K562 (cell line): ENCODE measurements around the gene IMMP1L. TPM values are rescaled to one million over a fixed set of nuclear protein-coding genes. Genes with fewer than 3 reads are reported as not detected.

ENCODE experiments used
- ATF3 ChIP-seq, 2 experiments: fragments of 450-650 bp in 1 of 2; sonication (generic) in 1 of 2; formaldehyde crosslinking in 1 of 2; IDR thresholded peaks in 1 of 2; conservative IDR thresholded peaks in 1 of 2; 2 replicates each; pipeline versions ENCODE4 v1.6.1 to v1.8.1; 2016 to 2023; ENCODE audit warnings: mild to moderate bottlenecking in 2 of 2, moderate library complexity in 2 of 2, inconsistent platforms in 1 of 2, missing genetic modification reagents in 1 of 2
- BMI1 ChIP-seq: fragments of 150-350 bp; IDR thresholded peaks from 2 replicates; pipeline ENCODE4 v1.6.1; 2014; ENCODE audit warnings: low read length
- CBFB ChIP-seq: sonication (generic); formaldehyde crosslinking; IDR thresholded peaks from 2 replicates; pipeline ENCODE4 v1.4.0; 2020; ENCODE audit warnings: mild to moderate bottlenecking, missing genetic modification reagents
- MXD1 ChIP-seq: fragments of 250-450 bp; sonication (Bioruptor Pico); IDR thresholded peaks from 2 replicates; pipeline ENCODE4 v1.8.0; 2021; ENCODE audit warnings: borderline replicate concordance, mild to moderate bottlenecking, moderate library complexity; ENCODE audit not compliant: poor library complexity, severe bottlenecking
- NCOA4 ChIP-seq: fragments of 450-650 bp; IDR thresholded peaks from 2 replicates; pipeline ENCODE4 v1.6.1; 2018; ENCODE audit warnings: mild to moderate bottlenecking; ENCODE audit not compliant: partially characterized antibody
- SRSF1 ChIP-seq: fragments of 200-400 bp; formaldehyde crosslinking; IDR thresholded peaks from 2 replicates; pipeline ENCODE4 v1.6.1; 2017; ENCODE audit warnings: mild to moderate bottlenecking, low read depth, low read length, moderate library complexity
- TAF9B ChIP-seq: fragments of 450-650 bp; IDR thresholded peaks from 2 replicates; pipeline ENCODE4 v1.6.1; 2018; ENCODE audit warnings: mild to moderate bottlenecking; ENCODE audit not compliant: partially characterized antibody
- ZBTB7A ChIP-seq: IDR thresholded peaks from 2 replicates; pipeline ENCODE4 v1.6.1; 2011; ENCODE audit warnings: low read depth, mild to moderate bottlenecking, low read length, moderate library complexity, borderline replicate concordance; ENCODE audit not compliant: control insufficient read depth
- ZNF639 ChIP-seq, 2 experiments: fragments of 200-800 bp in 1 of 2; sonication (Bioruptor generic) in 1 of 2; sonication (generic) in 1 of 2; formaldehyde crosslinking in 1 of 2; IDR thresholded peaks in 1 of 2; conservative IDR thresholded peaks in 1 of 2; 2 replicates each; pipeline versions ENCODE4 v1.5.0 to v1.6.1; 2016 to 2020; ENCODE audit warnings: missing compliant biosample characterization in 1 of 2, missing genetic modification characterization in 1 of 2, missing genetic modification reagents in 1 of 2
- ZNF785 ChIP-seq: fragments of 250-450 bp; sonication (Bioruptor Pico); IDR thresholded peaks from 2 replicates; pipeline ENCODE4 v1.4.0; 2020; ENCODE audit warnings: mild to moderate bottlenecking
- ZSCAN29 ChIP-seq: fragments of 450-650 bp; IDR thresholded peaks from 2 replicates; pipeline ENCODE4 v1.6.1; 2017
- polyA plus RNA-seq, 8 experiments: library from polyadenylated mRNA; depleted of rRNA in 4 of 8; stranded (reverse) in 5 of 8; unstranded in 3 of 8; fragments of >200 nt; fragmentation: Nextera tagmentation in 2 of 8; fragmentation: Illumina TruSeq in 1 of 8; extraction: Ambion mirVana in 2 of 8; extraction: Trizol in 1 of 8; gene quantifications; 2 replicates each; pipeline versions ENCODE4 v1.2.1 to v1.2.3, GENCODE V29; 2011 to 2014; ENCODE audit warnings: inconsistent platforms in 1 of 8, missing spikeins in 1 of 8
- total RNA-seq, 7 experiments: library from RNA; depleted of rRNA in 6 of 7; stranded (reverse); fragments of >200 nt in 6 of 7; fragmentation: Illumina TruSeq in 2 of 7; extraction: Trizol in 2 of 7; gene quantifications; 2 replicates each; pipeline versions ENCODE4 v1.2.1 to v1.2.3, GENCODE V29; 2011 to 2021; ENCODE audit warnings: low replicate concordance in 1 of 7

Gene IMMP1L
- total and polyA plus RNA-seq, 9 of the 15 experiments (the other 6 are each of a cell fraction or from before 2014, with no cell fraction given): 56.0 to 245 (median 169) TPM

GRCh38 chr11:31443802-31444201 lies 65.6 kb downstream of the IMMP1L start (continued):
- TF ChIP-seq TAF9B (no peak), CBFB (CRISPR knock-in tag) (no peak), NCOA4 (no peak), ZNF785 (CRISPR knock-in tag) (no peak), SRSF1 (no peak), ZNF639 (CRISPR knock-in tag; conservative IDR thresholded peaks at IDR 0.05 in 1 of 2, IDR thresholded peaks at IDR 0.05 in 1 of 2) (no peak), BMI1 (no peak), ZBTB7A (no peak), ZSCAN29 (no peak), ATF3 (IDR thresholded peaks at IDR 0.05) (no peak), ATF3 (CRISPR knock-in tag; conservative IDR thresholded peaks at IDR 0.05) (no peak), MXD1 (CRISPR knock-in tag) (no peak)
- TF ChIP-seq, all 486 proteins: peak for 0
